Measurements from ENCODE around the gene SIX1.
A peak's percentile ranks its signal among the peaks of the same experiment; 100 is the strongest.

The SIX1 gene

GRCh38 chr14:60658909-60659585, 9.8 kb upstream of the SIX1 start:
- Histone ChIP-seq H3K36me3 (ENCODE audit: low read depth) (no peaks in the 10 kb centered on the region), H3K4me1 (ENCODE audit: insufficient read depth, poor library complexity, severe bottlenecking) (peaks cover 6% of the 10 kb centered on the region), H3K9me3 (ENCODE audit: severe bottlenecking) (no peaks in the 10 kb centered on the region), H3K27ac (ENCODE audit: poor library complexity, severe bottlenecking) (no peak overlapping the region), H3K4me3 (ENCODE audit: severe bottlenecking) (no peak overlapping the region), H3K27me3 (ENCODE audit: insufficient read depth, poor library complexity, severe bottlenecking) (no peaks in the 10 kb centered on the region)
- no peak for TF ChIP-seq CTCF (IDR thresholded peaks at IDR 0.05; ENCODE audit: poor library complexity, severe bottlenecking)
- DNase-seq (ENCODE audit: low spot score) (no peak), ATAC-seq (ENCODE audit: low read depth) (peak; percentile 8; the same call in 1 of the 3 replicates)

- H3K27ac ChIP-seq (ENCODE audit: poor library complexity, severe bottlenecking), result no peak overlapping the region
Observed at GRCh38 chr14:60658211-60658690, 9.0 kb upstream of the SIX1 start.

GRCh38 chr14:60657456-60658210, 8.4 kb upstream of the SIX1 start:
- H3K27ac ChIP-seq (ENCODE audit: poor library complexity, severe bottlenecking), result no peak overlapping the region
- peaks cover 6% of the 10 kb centered on the region for H3K4me1 ChIP-seq (ENCODE audit: insufficient read depth, poor library complexity, severe bottlenecking)
- ATAC-seq (ENCODE audit: low read depth), result peak; percentile 37
- no peak for DNase-seq (ENCODE audit: low spot score)
- no peaks in the 10 kb centered on the region for H3K27me3 ChIP-seq (ENCODE audit: insufficient read depth, poor library complexity, severe bottlenecking)
- peak; percentile 69 for TF ChIP-seq CTCF (IDR thresholded peaks at IDR 0.05; ENCODE audit: poor library complexity, severe bottlenecking)
- H3K4me3 ChIP-seq (ENCODE audit: severe bottlenecking), result peak overlapping the region; percentile 53
- H3K9me3 ChIP-seq (ENCODE audit: severe bottlenecking), result no peaks in the 10 kb centered on the region
- no peaks in the 10 kb centered on the region for H3K36me3 ChIP-seq (ENCODE audit: low read depth)

More at GRCh38 chr14:60658211-60658690, 9.0 kb upstream of the SIX1 start:
- no peak overlapping the region for H3K4me3 ChIP-seq (ENCODE audit: severe bottlenecking)
- H3K9me3 ChIP-seq (ENCODE audit: severe bottlenecking), result no peaks in the 10 kb centered on the region
- no peak for TF ChIP-seq CTCF (IDR thresholded peaks at IDR 0.05; ENCODE audit: poor library complexity, severe bottlenecking)
- H3K4me1 ChIP-seq (ENCODE audit: insufficient read depth, poor library complexity, severe bottlenecking), result peaks cover 6% of the 10 kb centered on the region
- ATAC-seq (ENCODE audit: low read depth) (no peak), DNase-seq (ENCODE audit: low spot score) (no peak)
- H3K27me3 ChIP-seq (ENCODE audit: insufficient read depth, poor library complexity, severe bottlenecking), result no peaks in the 10 kb centered on the region
- no peaks in the 10 kb centered on the region for H3K36me3 ChIP-seq (ENCODE audit: low read depth)

GRCh38 chr14:60656686-60657455, 7.6 kb upstream of the SIX1 start:
- H3K4me1 ChIP-seq (ENCODE audit: insufficient read depth, poor library complexity, severe bottlenecking), result peaks cover 6% of the 10 kb centered on the region
- no peaks in the 10 kb centered on the region for H3K36me3 ChIP-seq (ENCODE audit: low read depth)
- H3K27ac ChIP-seq (ENCODE audit: poor library complexity, severe bottlenecking), result no peak overlapping the region
- peak overlapping the region; percentile 53 for H3K4me3 ChIP-seq (ENCODE audit: severe bottlenecking)
- TF ChIP-seq CTCF (IDR thresholded peaks at IDR 0.05; ENCODE audit: poor library complexity, severe bottlenecking), result peak; percentile 90
- no peaks in the 10 kb centered on the region for H3K27me3 ChIP-seq (ENCODE audit: insufficient read depth, poor library complexity, severe bottlenecking)
- DNase-seq (ENCODE audit: low spot score) (peak; percentile 72), ATAC-seq (ENCODE audit: low read depth) (peak; percentile 76)
- H3K9me3 ChIP-seq (ENCODE audit: severe bottlenecking), result no peaks in the 10 kb centered on the region
